ENCODE data around the gene NDUFS3. TPM values are rescaled to one million over a fixed set of nuclear protein-coding genes. Genes with fewer than 3 reads are reported as not detected.

NDUFS3 gene
- total and polyA plus RNA-seq, 2 of the 13 experiments (the other 11 are each of a cell fraction or from before 2014, with no cell fraction given): 151 to 184 TPM

GRCh38 chr11:47538741-47539565 lies 39.9 kb upstream of the NDUFS3 start:
- intact Hi-C loops (cut with micrococcal nuclease; ENCODE audit: unreplicated experiment): no loop called here
- no peak for ATAC-seq
- H3K9ac ChIP-seq (ENCODE audit: insufficient read depth, low read depth, low read length): no peak overlapping the region
- peaks cover 2 to 4% of the 10 kb centered on the region in 2 experiments; a peak in 3 of 5 replicates for H3K36me3 ChIP-seq (replicated peaks in 1 of 2; ENCODE audit: control insufficient read depth in 1 of 2, insufficient read depth in 2 of 2, low read length in 2 of 2)
- no peak overlapping the region for H3K4me3 ChIP-seq (replicated peaks in 1 of 3; ENCODE audit: insufficient read depth in 1 of 3, low read depth in 2 of 3, low read length in 3 of 3)
- no peak overlapping the region for H3K4me2 ChIP-seq (ENCODE audit: low read depth, low read length)
- DNase-seq (ENCODE audit: low spot score): no peak
- H4K20me1 ChIP-seq (ENCODE audit: insufficient read depth, low read length): peaks cover 57% of the 10 kb centered on the region
- H3K79me2 ChIP-seq (ENCODE audit: insufficient read depth, low read length): peaks cover 93% of the 10 kb centered on the region
- H3K4me1 ChIP-seq (ENCODE audit: insufficient read depth, low read length): peaks cover under 1% of the 10 kb centered on the region; the same call in 1 of the 2 replicates
- H3K9me3 ChIP-seq (ENCODE audit: low read length): no peaks in the 10 kb centered on the region
- FAIRE-seq: no peak
- CTCF ChIA-PET (ENCODE audit: low intra/inter-chr PET ratio, low total read pairs): no interaction called here
- no peak overlapping the region for H3K27ac ChIP-seq (ENCODE audit: extremely low read length, insufficient read depth, low read length)
- H2AFZ ChIP-seq (ENCODE audit: low read length): no peak overlapping the region
- POLR2A ChIA-PET: interaction anchor here (1.2 kb wide), 1 partner anchor 23 kb away, joined by 4 read pairs; no protein-coding TSS in a partner anchor
- BruUV-seq (replicated peaks): no TSS peak
- no peaks in the 10 kb centered on the region for H3K27me3 ChIP-seq (ENCODE audit: control insufficient read depth in 1 of 2, insufficient read depth in 2 of 2, low read length in 2 of 2)
- in situ Hi-C loops (cut with HindIII; ENCODE audit: extremely low pct_ligation_motif_present, low pct_unique_long_range_greater_than_20kb): no loop called here
- 97% methylated on average over 10 of the region's 10 CpGs for WGBS (ENCODE audit: low lambda C conversion rate)
- TF ChIP-seq ZNF687 (CRISPR knock-in tag; IDR thresholded peaks at IDR 0.05) (no peak), LCORL (IDR thresholded peaks at IDR 0.05) (no peak), LCORL (CRISPR knock-in tag; IDR thresholded peaks at IDR 0.05) (no peak), POLR2AphosphoS2 (IDR thresholded peaks at IDR 0.05; ENCODE audit: low read depth, low read length) (no peak), ZNF670 (CRISPR knock-in tag; IDR thresholded peaks at IDR 0.05; ENCODE audit: borderline replicate concordance) (no peak), BRD4 (CRISPR knock-in tag; IDR thresholded peaks at IDR 0.05) (no peak), MEF2D (CRISPR knock-in tag; IDR thresholded peaks at IDR 0.05) (no peak), ADNP (CRISPR knock-in tag; IDR thresholded peaks at IDR 0.05) (no peak), ZNF609 (CRISPR knock-in tag; IDR thresholded peaks at IDR 0.05; ENCODE audit: borderline replicate concordance) (no peak), BATF2 (CRISPR knock-in tag; IDR thresholded peaks at IDR 0.05) (no peak), SYNCRIP (IDR thresholded peaks at IDR 0.05; ENCODE audit: insufficient read depth, low read depth, low read length) (no peak), MTERF4 (CRISPR knock-in tag; IDR thresholded peaks at IDR 0.05) (no peak), ZZZ3 (CRISPR knock-in tag; IDR thresholded peaks at IDR 0.05; ENCODE audit: borderline replicate concordance) (no peak)

Measured in HepG2 (cell line).